Measurements from ENCODE around the gene NDUFAF2.

GRCh38 chr5:61053937-61054336 is 108.9 kb downstream of the NDUFAF2 start:
- TF ChIP-seq POLR2A (IDR thresholded peaks at IDR 0.05) = no peak
- TF ChIP-seq, protein P1, sequence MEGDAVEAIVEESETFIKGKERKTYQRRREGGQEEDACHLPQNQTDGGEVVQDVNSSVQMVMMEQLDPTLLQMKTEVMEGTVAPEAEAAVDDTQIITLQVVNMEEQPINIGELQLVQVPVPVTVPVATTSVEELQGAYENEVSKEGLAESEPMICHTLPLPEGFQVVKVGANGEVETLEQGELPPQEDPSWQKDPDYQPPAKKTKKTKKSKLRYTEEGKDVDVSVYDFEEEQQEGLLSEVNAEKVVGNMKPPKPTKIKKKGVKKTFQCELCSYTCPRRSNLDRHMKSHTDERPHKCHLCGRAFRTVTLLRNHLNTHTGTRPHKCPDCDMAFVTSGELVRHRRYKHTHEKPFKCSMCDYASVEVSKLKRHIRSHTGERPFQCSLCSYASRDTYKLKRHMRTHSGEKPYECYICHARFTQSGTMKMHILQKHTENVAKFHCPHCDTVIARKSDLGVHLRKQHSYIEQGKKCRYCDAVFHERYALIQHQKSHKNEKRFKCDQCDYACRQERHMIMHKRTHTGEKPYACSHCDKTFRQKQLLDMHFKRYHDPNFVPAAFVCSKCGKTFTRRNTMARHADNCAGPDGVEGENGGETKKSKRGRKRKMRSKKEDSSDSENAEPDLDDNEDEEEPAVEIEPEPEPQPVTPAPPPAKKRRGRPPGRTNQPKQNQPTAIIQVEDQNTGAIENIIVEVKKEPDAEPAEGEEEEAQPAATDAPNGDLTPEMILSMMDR (IDR thresholded peaks at IDR 0.05) = no peak

Measured in thyroid gland (tissue), 4 donors.